CD14-positive monocyte (primary cell): ENCODE data around the gene TRPM8. TPM values are rescaled to one million over a fixed set of nuclear protein-coding genes. Genes with fewer than 3 reads are reported as not detected.

Source experiments
- DNase-seq, 3 donors: peaks; one replicate each; pipeline ENCODE4 v3.0.0-alpha.2; 2011 to 2022
- H2AFZ ChIP-seq: 2 replicates; pipeline ENCODE4 v1.6.0; 2012; ENCODE audit warnings: mild to moderate bottlenecking, low read depth, low read length, inconsistent platforms; ENCODE audit not compliant: insufficient read depth, poor library complexity, severe bottlenecking
- H3K27ac ChIP-seq, 2 donors: 1 replicate in 1 of 2; 2 replicates in 1 of 2; pipeline ENCODE4 v1.5.1; 2012 to 2013; ENCODE audit warnings: low read length in 2 of 2, control low read depth in 1 of 2, inconsistent platforms in 1 of 2, low read depth in 1 of 2, mild to moderate bottlenecking in 1 of 2
- H3K27me3 ChIP-seq, 2 donors: one replicate each; pipeline versions ENCODE4 v1.6.0 to v1.6.1; 2011 to 2013; ENCODE audit warnings: low read length in 2 of 2; ENCODE audit not compliant: control insufficient read depth in 2 of 2, insufficient read depth in 2 of 2
- H3K36me3 ChIP-seq, 2 donors: replicated peaks in 1 of 2; 1 replicate in 1 of 2; 2 replicates in 1 of 2; pipeline versions ENCODE4 v1.5.1 to v1.6.1; 2012 to 2013; ENCODE audit warnings: low read length in 2 of 2, control low read depth in 1 of 2, inconsistent platforms in 1 of 2, mild to moderate bottlenecking in 1 of 2; ENCODE audit not compliant: insufficient read depth in 2 of 2, control insufficient read depth in 1 of 2
- H3K4me1 ChIP-seq, 2 donors: 1 replicate in 1 of 2; 2 replicates in 1 of 2; pipeline versions ENCODE4 v1.5.1 to v1.6.1; 2012 to 2013; ENCODE audit warnings: low read length in 2 of 2, control low read depth in 1 of 2, inconsistent platforms in 1 of 2, mild to moderate bottlenecking in 1 of 2, moderate library complexity in 1 of 2; ENCODE audit not compliant: insufficient read depth in 2 of 2, control insufficient read depth in 1 of 2
- H3K4me2 ChIP-seq: replicated peaks from 2 replicates; pipeline ENCODE3; 2012; ENCODE audit warnings: low read length, moderate library complexity, mild to moderate bottlenecking; ENCODE audit not compliant: poor library complexity, severe bottlenecking; ENCODE audit errors: extremely low read depth
- H3K4me3 ChIP-seq, 3 experiments: fragments of 200-600 bp in 1 of 3; sonication (generic) in 1 of 3; replicated peaks in 1 of 3; 1 replicate in 2 of 3; 2 replicates in 1 of 3; pipeline ENCODE4 v1.5.1; 2011 to 2013; ENCODE audit warnings: low read length in 3 of 3, mild to moderate bottlenecking in 3 of 3, control low read depth in 2 of 3, low read depth in 2 of 3, inconsistent platforms in 1 of 3, moderate library complexity in 1 of 3
- H3K79me2 ChIP-seq: 2 replicates; pipeline ENCODE4 v1.6.0; 2012; ENCODE audit warnings: mild to moderate bottlenecking, control low read depth, inconsistent platforms, low read length, moderate library complexity; ENCODE audit not compliant: insufficient read depth
- H3K9ac ChIP-seq: 2 replicates; pipeline ENCODE4 v1.6.0; 2017; ENCODE audit warnings: low read length, mild to moderate bottlenecking; ENCODE audit not compliant: insufficient read depth, poor library complexity, severe bottlenecking
- H3K9me3 ChIP-seq, 2 donors: replicated peaks in 1 of 2; 1 replicate in 1 of 2; 2 replicates in 1 of 2; pipeline versions ENCODE4 v1.5.1 to v1.6.1; 2012 to 2013; ENCODE audit warnings: low read length in 2 of 2, control low read depth in 1 of 2; ENCODE audit not compliant: control insufficient read depth in 1 of 2, insufficient read depth in 1 of 2
- H4K20me1 ChIP-seq: 2 replicates; pipeline ENCODE4 v1.6.0; 2012; ENCODE audit warnings: mild to moderate bottlenecking, low read length, control low read depth, moderate library complexity; ENCODE audit not compliant: insufficient read depth
- H3K27ac Mint-ChIP-seq, 7 donors: one replicate each; pipeline ENCODE4 v1.8.0; 2020; ENCODE audit warnings: mild to moderate bottlenecking in 7 of 7, mixed read lengths in 7 of 7, moderate library complexity in 6 of 7, inconsistent platforms in 2 of 7
- H3K27me3 Mint-ChIP-seq, 3 donors: one replicate each; pipeline ENCODE4 v1.8.0; 2021 to 2022; ENCODE audit warnings: low read depth in 3 of 3, mild to moderate bottlenecking in 3 of 3, mixed read lengths in 3 of 3, moderate library complexity in 3 of 3, inconsistent platforms in 1 of 3
- H3K36me3 Mint-ChIP-seq, 2 donors: one replicate each; pipeline ENCODE4 v1.8.0; 2020; ENCODE audit warnings: mixed read lengths in 2 of 2, inconsistent platforms in 1 of 2, mild to moderate bottlenecking in 1 of 2
- H3K4me1 Mint-ChIP-seq: one replicate; pipeline ENCODE4 v1.8.0; 2020; ENCODE audit warnings: mild to moderate bottlenecking, mixed read lengths
- H3K4me3 Mint-ChIP-seq, 2 donors: one replicate each; pipeline ENCODE4 v1.8.0; 2020; ENCODE audit warnings: mild to moderate bottlenecking in 2 of 2, mixed read lengths in 2 of 2, moderate library complexity in 1 of 2
- H3K9me3 Mint-ChIP-seq, 7 donors: one replicate each; pipeline ENCODE4 v1.8.0; 2020 to 2022; ENCODE audit warnings: mixed read lengths in 7 of 7, mild to moderate bottlenecking in 6 of 7, moderate library complexity in 6 of 7, inconsistent platforms in 2 of 7
- WGBS: methylation state at CpG from one replicate; pipeline ENCODE4 v1.1.5; 2013; ENCODE audit warnings: missing lambda C conversion rate; ENCODE audit not compliant: insufficient coverage; 5-methylcytosine and 5-hydroxymethylcytosine counted together
- intact Hi-C, 2 donors: fragments of 100-400 bp; cut with micrococcal nuclease; formaldehyde crosslinking; loops; one replicate each; pipeline versions ENCODE4 v1.15.0 to v1.15.1; 2023
- polyA plus RNA-seq, 3 donors: library from polyadenylated mRNA; depleted of rRNA in 1 of 3; unstranded in 2 of 3; stranded (reverse) in 1 of 3; fragments of 300-500 nt in 2 of 3; fragments of >200 nt in 1 of 3; fragmentation: Illumina TruSeq in 2 of 3; gene quantifications; 1 replicate in 2 of 3; 2 replicates in 1 of 3; pipeline ENCODE4 v1.2.3, GENCODE V29; 2012 to 2021
- TF ChIP-seq, protein P1 (sequence below): fragments of 200-600 bp; IDR thresholded peaks from one replicate; pipeline ENCODE4 v1.8.0; 2022; ENCODE audit warnings: antibody characterized with exemption, mild to moderate bottlenecking

The TRPM8 gene
- polyA plus RNA-seq, 3 donors, result not detected

GRCh38 chr2:234003972-234004617, 86.9 kb downstream of the TRPM8 start:
- Histone ChIP-seq H3K4me3 (no peak overlapping the region), H3K4me2 (no peak overlapping the region), H3K27me3 (no peaks in the 10 kb centered on the region), H4K20me1 (no peaks in the 10 kb centered on the region), H3K36me3 (no peaks in the 10 kb centered on the region), H3K27ac (no peak overlapping the region), H3K4me1 (no peaks in the 10 kb centered on the region), H3K9ac (no peak overlapping the region), H3K9me3 (no peaks in the 10 kb centered on the region), H2AFZ (no peak overlapping the region), H3K79me2 (no peaks in the 10 kb centered on the region)
- Mint-ChIP-seq H3K4me1 (no peaks in the 10 kb centered on the region), H3K9me3 (peaks cover 0 to 1% (median 0%) of the 10 kb centered on the region in 7 donors), H3K27ac (no peak overlapping the region), H3K4me3 (no peak overlapping the region), H3K27me3 (peaks cover 6 to 15% (median 8%) of the 10 kb centered on the region in 3 donors), H3K36me3 (no peaks in the 10 kb centered on the region)
- 25% methylated on average over 2 of the region's 8 CpGs for WGBS
- intact Hi-C loops, result no loop called here
- DNase-seq, result no peak
- TF ChIP-seq, protein P1, sequence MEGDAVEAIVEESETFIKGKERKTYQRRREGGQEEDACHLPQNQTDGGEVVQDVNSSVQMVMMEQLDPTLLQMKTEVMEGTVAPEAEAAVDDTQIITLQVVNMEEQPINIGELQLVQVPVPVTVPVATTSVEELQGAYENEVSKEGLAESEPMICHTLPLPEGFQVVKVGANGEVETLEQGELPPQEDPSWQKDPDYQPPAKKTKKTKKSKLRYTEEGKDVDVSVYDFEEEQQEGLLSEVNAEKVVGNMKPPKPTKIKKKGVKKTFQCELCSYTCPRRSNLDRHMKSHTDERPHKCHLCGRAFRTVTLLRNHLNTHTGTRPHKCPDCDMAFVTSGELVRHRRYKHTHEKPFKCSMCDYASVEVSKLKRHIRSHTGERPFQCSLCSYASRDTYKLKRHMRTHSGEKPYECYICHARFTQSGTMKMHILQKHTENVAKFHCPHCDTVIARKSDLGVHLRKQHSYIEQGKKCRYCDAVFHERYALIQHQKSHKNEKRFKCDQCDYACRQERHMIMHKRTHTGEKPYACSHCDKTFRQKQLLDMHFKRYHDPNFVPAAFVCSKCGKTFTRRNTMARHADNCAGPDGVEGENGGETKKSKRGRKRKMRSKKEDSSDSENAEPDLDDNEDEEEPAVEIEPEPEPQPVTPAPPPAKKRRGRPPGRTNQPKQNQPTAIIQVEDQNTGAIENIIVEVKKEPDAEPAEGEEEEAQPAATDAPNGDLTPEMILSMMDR, result no peak

DNA sequence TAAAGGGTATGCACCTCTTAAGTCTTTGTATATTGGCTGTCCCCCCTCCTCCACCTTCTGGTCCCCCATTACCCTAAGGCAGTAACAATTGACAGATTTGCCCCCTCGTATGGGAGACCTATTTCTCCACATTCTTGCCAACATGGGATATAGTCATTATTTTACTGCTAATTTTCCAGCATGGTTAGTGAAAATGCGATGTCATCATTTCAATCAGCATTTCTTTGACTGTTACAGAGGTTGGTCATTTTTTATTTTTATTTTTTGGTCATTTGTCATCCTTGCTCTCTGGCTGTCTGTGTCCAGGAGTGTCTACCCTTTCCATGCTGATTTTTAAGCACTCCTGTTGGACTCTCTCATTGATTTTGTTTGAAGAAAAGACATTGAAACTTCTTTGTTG, 88.0 kb downstream of the TRPM8 start:
- intact Hi-C loops, result no loop called here
- Mint-ChIP-seq H3K27me3 (peaks cover 7 to 12% (median 9%) of the 10 kb centered on the region in 3 donors), H3K4me3 (no peak overlapping the region), H3K4me1 (no peaks in the 10 kb centered on the region), H3K27ac (no peak overlapping the region), H3K36me3 (no peaks in the 10 kb centered on the region), H3K9me3 (peaks cover 0 to 1% (median 0%) of the 10 kb centered on the region in 7 donors)
- H3K36me3 ChIP-seq, result no peaks in the 10 kb centered on the region
- no peak overlapping the region for H2AFZ ChIP-seq
- no peak overlapping the region for H3K27ac ChIP-seq
- H3K4me1 ChIP-seq, result no peaks in the 10 kb centered on the region
- no CpG with 5 or more reads among the region's 2 CpGs for WGBS
- no peaks in the 10 kb centered on the region for H3K9me3 ChIP-seq
- no peak overlapping the region for H3K4me2 ChIP-seq
- H3K79me2 ChIP-seq, result no peaks in the 10 kb centered on the region
- H4K20me1 ChIP-seq, result no peaks in the 10 kb centered on the region
- TF ChIP-seq, protein P1, result no peak
- H3K9ac ChIP-seq, result no peak overlapping the region
- no peak for DNase-seq
- no peak overlapping the region for H3K4me3 ChIP-seq
- H3K27me3 ChIP-seq, result no peaks in the 10 kb centered on the region
